Parathyroid adenoma (tissue), 2 donors: ENCODE results near the gene CACNA1I.

Source experiments
- H2AFZ ChIP-seq: fragments of 300-600 bp; sonication (generic); one replicate; pipeline ENCODE4 v1.7.0; 2017; ENCODE audit warnings: antibody characterized with exemption, mild to moderate bottlenecking
- H3K27ac ChIP-seq: fragments of 300-600 bp; sonication (generic); one replicate; pipeline ENCODE4 v1.7.0; 2017
- H3K27me3 ChIP-seq: fragments of 300-600 bp; sonication (generic); one replicate; pipeline ENCODE4 v1.7.0; 2017; ENCODE audit warnings: low read length; ENCODE audit not compliant: control insufficient read depth, insufficient read depth
- H3K36me3 ChIP-seq: fragments of 300-600 bp; sonication (generic); one replicate; pipeline ENCODE4 v1.7.0; 2017; ENCODE audit warnings: low read length; ENCODE audit not compliant: control insufficient read depth, insufficient read depth
- H3K4me1 ChIP-seq: fragments of 300-600 bp; sonication (generic); one replicate; pipeline ENCODE4 v1.7.0; 2017; ENCODE audit warnings: control low read depth
- H3K4me2 ChIP-seq: fragments of 300-600 bp; sonication (generic); one replicate; pipeline ENCODE4 v1.7.0; 2017; ENCODE audit warnings: low read length
- H3K4me3 ChIP-seq: fragments of 300-600 bp; sonication (generic); one replicate; pipeline ENCODE4 v1.7.0; 2017; ENCODE audit warnings: low read depth, low read length
- H3K79me2 ChIP-seq: fragments of 300-600 bp; sonication (generic); one replicate; pipeline ENCODE4 v1.7.0; 2017; ENCODE audit warnings: control low read depth
- H3K9ac ChIP-seq: fragments of 300-600 bp; sonication (generic); one replicate; pipeline ENCODE4 v1.7.0; 2017; ENCODE audit warnings: mild to moderate bottlenecking
- H3K9me3 ChIP-seq: fragments of 300-600 bp; sonication (generic); one replicate; pipeline ENCODE4 v1.7.0; 2017; ENCODE audit warnings: low read length; ENCODE audit not compliant: control insufficient read depth
- CTCF ChIP-seq: fragments of 300-600 bp; sonication (generic); IDR thresholded peaks from one replicate; pipeline ENCODE4 v1.7.0; 2017; ENCODE audit warnings: antibody characterized with exemption, mild to moderate bottlenecking
- donor health status: primary hyperparathyroidism.

CACNA1I gene

GRCh38 chr22:39524753-39525657 is 45.5 kb upstream of the CACNA1I start:
- Histone ChIP-seq H3K4me1 (peaks cover 41% of the 10 kb centered on the region), H3K27ac (peak overlapping the region; percentile 44), H3K4me3 (no peak overlapping the region)

GRCh38 chr22:39525658-39525975 is 44.9 kb upstream of the CACNA1I start:
- Histone ChIP-seq H3K27ac (no peak overlapping the region), H3K36me3 (no peaks in the 10 kb centered on the region), H3K4me2 (no peak overlapping the region), H3K27me3 (no peaks in the 10 kb centered on the region), H3K9ac (no peak overlapping the region), H3K9me3 (no peaks in the 10 kb centered on the region), H3K4me1 (peaks cover 41% of the 10 kb centered on the region), H2AFZ (no peak overlapping the region), H3K4me3 (no peak overlapping the region), H3K79me2 (peaks cover 14% of the 10 kb centered on the region)
- no peak for TF ChIP-seq CTCF

More at GRCh38 chr22:39524753-39525657, 45.5 kb upstream of the CACNA1I start:
- no peak overlapping the region for H2AFZ ChIP-seq
- H3K36me3 ChIP-seq = no peaks in the 10 kb centered on the region
- no peaks in the 10 kb centered on the region for H3K9me3 ChIP-seq
- no peaks in the 10 kb centered on the region for H3K27me3 ChIP-seq
- H3K9ac ChIP-seq = no peak overlapping the region
- TF ChIP-seq CTCF = no peak
- no peak overlapping the region for H3K4me2 ChIP-seq
- peaks cover 15% of the 10 kb centered on the region for H3K79me2 ChIP-seq

- no peak for TF ChIP-seq CTCF
- H3K4me2 ChIP-seq = no peak overlapping the region
- peaks cover 9% of the 10 kb centered on the region for H3K79me2 ChIP-seq
- no peak overlapping the region for H2AFZ ChIP-seq
- H3K9me3 ChIP-seq = no peaks in the 10 kb centered on the region
- H3K36me3 ChIP-seq = no peaks in the 10 kb centered on the region
- no peaks in the 10 kb centered on the region for H3K27me3 ChIP-seq
- peaks cover 43% of the 10 kb centered on the region for H3K4me1 ChIP-seq
- peak overlapping the region; percentile 90 for H3K27ac ChIP-seq
- H3K9ac ChIP-seq = no peak overlapping the region
- no peak overlapping the region for H3K4me3 ChIP-seq
Measured at GRCh38 chr22:39526736-39527171, 43.8 kb upstream of the CACNA1I start.

GRCh38 chr22:39527481-39527961 is 43.0 kb upstream of the CACNA1I start:
- Histone ChIP-seq H3K79me2 (peaks cover 5% of the 10 kb centered on the region), H3K27me3 (no peaks in the 10 kb centered on the region), H3K4me2 (peak overlapping the region; percentile 44), H3K4me1 (peaks cover 38% of the 10 kb centered on the region), H2AFZ (no peak overlapping the region), H3K9ac (no peak overlapping the region), H3K4me3 (no peak overlapping the region), H3K36me3 (no peaks in the 10 kb centered on the region), H3K9me3 (no peaks in the 10 kb centered on the region), H3K27ac (peak overlapping the region; percentile 90)
- no peak for TF ChIP-seq CTCF
